Mesenchymal stem cell (in vitro differentiated cells and primary cell): ENCODE measurements around the gene LMBR1.
"Not testable (repeated sequence)": the region's sequence is repeated elsewhere in the genome, so short reads cannot be mapped to it uniquely, and the experiment has no call there.

ENCODE experiments used
- DNase-seq: peaks from one replicate; pipeline ENCODE4 v3.0.0-alpha.2; 2013
- H2AFZ ChIP-seq: one replicate; pipeline ENCODE4 v1.6.1; 2013; ENCODE audit warnings: low read depth, mild to moderate bottlenecking, control low read depth, inconsistent platforms, low read length, moderate library complexity
- H2AK5ac ChIP-seq: 2 replicates; pipeline ENCODE4 v1.6.1; 2013; ENCODE audit warnings: low read length, moderate library complexity, mild to moderate bottlenecking, inconsistent platforms; ENCODE audit not compliant: severe bottlenecking
- H2BK120ac ChIP-seq: one replicate; pipeline ENCODE4 v1.6.1; 2013; ENCODE audit warnings: low read depth, mild to moderate bottlenecking, inconsistent platforms, low read length, moderate library complexity
- H2BK12ac ChIP-seq, 2 experiments: one replicate each; pipeline ENCODE4 v1.6.1; 2013; ENCODE audit warnings: inconsistent platforms in 2 of 2, low read length in 2 of 2, mild to moderate bottlenecking in 2 of 2, moderate library complexity in 2 of 2, control low read depth in 1 of 2
- H2BK15ac ChIP-seq: one replicate; pipeline ENCODE4 v1.6.1; 2013; ENCODE audit warnings: mild to moderate bottlenecking, low read depth, inconsistent platforms; ENCODE audit not compliant: poor library complexity, severe bottlenecking
- H2BK5ac ChIP-seq: 2 replicates; pipeline ENCODE4 v1.6.1; 2013; ENCODE audit warnings: low read depth, mild to moderate bottlenecking, low read length, control low read depth, inconsistent platforms; ENCODE audit not compliant: poor library complexity, severe bottlenecking
- H3K14ac ChIP-seq, 2 experiments: one replicate each; pipeline ENCODE4 v1.6.1; 2013; ENCODE audit warnings: inconsistent platforms in 2 of 2, low read length in 2 of 2, control low read depth in 1 of 2, mild to moderate bottlenecking in 1 of 2, moderate library complexity in 1 of 2
- H3K18ac ChIP-seq, 2 experiments: one replicate each; pipeline ENCODE4 v1.6.1; 2013; ENCODE audit warnings: inconsistent platforms in 2 of 2, low read length in 2 of 2, control low read depth in 1 of 2, low read depth in 1 of 2, mild to moderate bottlenecking in 1 of 2
- H3K23ac ChIP-seq, 2 experiments: one replicate each; pipeline ENCODE4 v1.6.1; 2013; ENCODE audit warnings: inconsistent platforms in 2 of 2, low read length in 2 of 2, mild to moderate bottlenecking in 2 of 2, moderate library complexity in 2 of 2, control low read depth in 1 of 2
- H3K27ac ChIP-seq: 2 replicates; pipeline ENCODE4 v1.5.1; 2013; ENCODE audit warnings: mild to moderate bottlenecking, moderate library complexity, low read length, control low read depth, inconsistent platforms; ENCODE audit not compliant: poor library complexity, severe bottlenecking
- H3K27me3 ChIP-seq, 2 experiments: 2 replicates each; pipeline versions ENCODE4 v1.6.1 to v1.7.0; 2013; ENCODE audit warnings: low read length in 2 of 2, mild to moderate bottlenecking in 2 of 2, moderate library complexity in 2 of 2, control low read depth in 1 of 2, inconsistent platforms in 1 of 2; ENCODE audit not compliant: control insufficient read depth in 1 of 2, insufficient read depth in 1 of 2
- H3K36me3 ChIP-seq, 2 experiments: 2 replicates each; pipeline versions ENCODE4 v1.6.1 to v1.7.0; 2013; ENCODE audit warnings: low read length in 2 of 2, control low read depth in 1 of 2, inconsistent platforms in 1 of 2, low read depth in 1 of 2, mild to moderate bottlenecking in 1 of 2; ENCODE audit not compliant: insufficient read depth in 2 of 2, control insufficient read depth in 1 of 2
- H3K4ac ChIP-seq, 2 experiments: one replicate each; pipeline ENCODE4 v1.6.1; 2013; ENCODE audit warnings: inconsistent platforms in 2 of 2, low read length in 2 of 2, mild to moderate bottlenecking in 2 of 2, moderate library complexity in 2 of 2, control low read depth in 1 of 2, low read depth in 1 of 2
- H3K4me1 ChIP-seq: 2 replicates; pipeline ENCODE4 v1.6.1; 2013; ENCODE audit warnings: low read depth, low read length, control low read depth; ENCODE audit not compliant: control insufficient read depth, insufficient read depth
- H3K4me2 ChIP-seq: 2 replicates; pipeline ENCODE4 v1.6.1; 2013; ENCODE audit warnings: low read length, mild to moderate bottlenecking, inconsistent platforms; ENCODE audit not compliant: poor library complexity, severe bottlenecking
- H3K4me3 ChIP-seq, 2 experiments: 2 replicates each; pipeline versions ENCODE4 v1.5.1 to v1.7.0; 2013; ENCODE audit warnings: low read length in 2 of 2, mild to moderate bottlenecking in 2 of 2, control low read depth in 1 of 2, low read depth in 1 of 2; ENCODE audit not compliant: insufficient read depth in 1 of 2
- H3K79me1 ChIP-seq: replicated peaks from 2 replicates; pipeline ENCODE4 v1.6.1; 2013; ENCODE audit warnings: mild to moderate bottlenecking, control low read depth, low read length, inconsistent platforms; ENCODE audit not compliant: poor library complexity, severe bottlenecking
- H3K9ac ChIP-seq: 2 replicates; pipeline ENCODE4 v1.7.0; 2013; ENCODE audit warnings: mild to moderate bottlenecking, low read length, moderate library complexity
- H3K9me3 ChIP-seq: 2 replicates; pipeline ENCODE4 v1.7.0; 2013; ENCODE audit warnings: mild to moderate bottlenecking, low read length; ENCODE audit not compliant: control insufficient read depth
- H4K8ac ChIP-seq: one replicate; pipeline ENCODE4 v1.6.1; 2013; ENCODE audit warnings: inconsistent platforms, mild to moderate bottlenecking, low read length, moderate library complexity
- H4K91ac ChIP-seq: one replicate; pipeline ENCODE4 v1.6.1; 2013; ENCODE audit warnings: mild to moderate bottlenecking, low read length, inconsistent platforms
- WGBS: methylation state at CpG from one replicate; pipeline ENCODE4 v1.1.7; 2013; ENCODE audit warnings: mixed read lengths; 5-methylcytosine and 5-hydroxymethylcytosine counted together

LMBR1 gene

GRCh38 chr7:156903232-156903909 lies 10.4 kb upstream of the LMBR1 start:
- Histone ChIP-seq H3K4me2 (no peak overlapping the region), H3K9me3 (no peaks in the 10 kb centered on the region), H3K27ac (no peak overlapping the region), H3K23ac (no peak overlapping the region), H2AFZ (no peak overlapping the region), H2BK12ac (no peak overlapping the region), H3K4ac (no peak overlapping the region), H2BK15ac (no peak overlapping the region), H2BK120ac (no peak overlapping the region), H3K9ac (no peak overlapping the region), H4K91ac (no peak overlapping the region), H3K4me1 (peaks cover 7% of the 10 kb centered on the region), H3K14ac (no peak overlapping the region), H3K4me3 (no peak overlapping the region), H3K36me3 (no peaks in the 10 kb centered on the region), H2BK5ac (no peak overlapping the region), H3K18ac (no peak overlapping the region), H3K79me1 (no peaks in the 10 kb centered on the region), H3K27me3 (peaks cover 0 to 3% of the 10 kb centered on the region in 2 experiments), H2AK5ac (no peak overlapping the region), H4K8ac (no peak overlapping the region)
- 76% methylated on average over 10 of the region's 10 CpGs for WGBS
- DNase-seq = no peak

GRCh38 chr7:156900093-156900492 lies 7.1 kb upstream of the LMBR1 start:
- not testable (repeated sequence) for H2BK12ac ChIP-seq, H3K79me1 ChIP-seq, DNase-seq, H2BK15ac ChIP-seq, H4K8ac ChIP-seq, H3K18ac ChIP-seq, H2BK120ac ChIP-seq, H3K4ac ChIP-seq, H3K9me3 ChIP-seq, H4K91ac ChIP-seq, H3K36me3 ChIP-seq, H3K14ac ChIP-seq, H3K27ac ChIP-seq, H2AFZ ChIP-seq, H3K4me3 ChIP-seq, H3K9ac ChIP-seq, H3K27me3 ChIP-seq, H3K4me2 ChIP-seq, H2BK5ac ChIP-seq, H2AK5ac ChIP-seq, H3K4me1 ChIP-seq, H3K23ac ChIP-seq
- WGBS = 91% methylated on average over 9 of the region's 9 CpGs

GRCh38 chr7:156898938-156899337 lies 6.0 kb upstream of the LMBR1 start:
- Histone ChIP-seq H2BK120ac (no peak overlapping the region), H3K27ac (no peak overlapping the region), H2AFZ (no peak overlapping the region), H3K23ac (no peak overlapping the region), H3K9ac (no peak overlapping the region), H3K4me3 (no peak overlapping the region), H3K36me3 (no peaks in the 10 kb centered on the region), H4K8ac (no peak overlapping the region), H2BK12ac (no peak overlapping the region), H2BK5ac (no peak overlapping the region), H3K9me3 (no peaks in the 10 kb centered on the region), H2BK15ac (no peak overlapping the region), H3K18ac (no peak overlapping the region), H4K91ac (no peak overlapping the region), H3K4ac (no peak overlapping the region), H3K79me1 (peaks cover 2% of the 10 kb centered on the region), H3K4me2 (no peak overlapping the region), H3K4me1 (peaks cover 6% of the 10 kb centered on the region), H3K27me3 (no peaks in the 10 kb centered on the region), H2AK5ac (no peak overlapping the region), H3K14ac (no peak overlapping the region)
- DNase-seq = peak; percentile 6
- WGBS = 100% methylated on average over 1 of the region's 1 CpG

GRCh38 chr7:156897673-156898072 lies 4.7 kb upstream of the LMBR1 start:
- Histone ChIP-seq H3K4ac (no peak overlapping the region), H2AK5ac (no peak overlapping the region)
- 64% methylated on average over 7 of the region's 8 CpGs for WGBS

More at GRCh38 chr7:156897673-156898072, 4.7 kb upstream of the LMBR1 start:
- H3K4me1 ChIP-seq = peaks cover 2% of the 10 kb centered on the region
- no peak overlapping the region for H3K4me2 ChIP-seq
- H3K36me3 ChIP-seq = no peaks in the 10 kb centered on the region
- H3K23ac ChIP-seq = no peak overlapping the region
- no peak overlapping the region for H2BK15ac ChIP-seq
- H2BK120ac ChIP-seq = no peak overlapping the region
- no peak overlapping the region for H3K27ac ChIP-seq
- H3K9ac ChIP-seq = no peak overlapping the region
- no peak overlapping the region for H3K4me3 ChIP-seq
- H2BK5ac ChIP-seq = no peak overlapping the region
- no peak overlapping the region for H2BK12ac ChIP-seq
- H3K9me3 ChIP-seq = no peaks in the 10 kb centered on the region
- H3K18ac ChIP-seq = no peak overlapping the region
- DNase-seq = no peak
- peaks cover 4% of the 10 kb centered on the region for H3K79me1 ChIP-seq
- H3K27me3 ChIP-seq = no peaks in the 10 kb centered on the region
- H2AFZ ChIP-seq = no peak overlapping the region
- H4K8ac ChIP-seq = no peak overlapping the region
- no peak overlapping the region for H4K91ac ChIP-seq
- no peak overlapping the region for H3K14ac ChIP-seq
